IPS-15b (cell line): ENCODE results near the gene ZBED6.

Source experiments
- H3K27me3 ChIP-seq: one replicate; pipeline ENCODE4 v1.6.1; 2013; ENCODE audit warnings: low read length; ENCODE audit not compliant: control insufficient read depth, insufficient read depth
- H3K36me3 ChIP-seq: one replicate; pipeline ENCODE4 v1.6.1; 2013; ENCODE audit warnings: low read length; ENCODE audit not compliant: control insufficient read depth, insufficient read depth
- H3K4me1 ChIP-seq: one replicate; pipeline ENCODE4 v1.6.1; 2013; ENCODE audit warnings: mild to moderate bottlenecking, low read length; ENCODE audit not compliant: control insufficient read depth, insufficient read depth
- H3K4me3 ChIP-seq: one replicate; pipeline ENCODE4 v1.5.1; 2013; ENCODE audit warnings: low read depth, low read length
- H3K9ac ChIP-seq: one replicate; pipeline ENCODE4 v1.6.1; 2013; ENCODE audit warnings: low read depth, mild to moderate bottlenecking, low read length
- H3K9me3 ChIP-seq: one replicate; pipeline ENCODE4 v1.6.1; 2013; ENCODE audit warnings: mild to moderate bottlenecking, low read length; ENCODE audit not compliant: control insufficient read depth, insufficient read depth

The ZBED6 gene

GRCh38 chr1:203764105-203765028 is 31.1 kb upstream of the ZBED6 start:
- Histone ChIP-seq H3K4me3 (no peak overlapping the region), H3K27me3 (no peaks in the 10 kb centered on the region), H3K9me3 (no peaks in the 10 kb centered on the region), H3K4me1 (no peaks in the 10 kb centered on the region), H3K36me3 (no peaks in the 10 kb centered on the region), H3K9ac (no peak overlapping the region)

DNA sequence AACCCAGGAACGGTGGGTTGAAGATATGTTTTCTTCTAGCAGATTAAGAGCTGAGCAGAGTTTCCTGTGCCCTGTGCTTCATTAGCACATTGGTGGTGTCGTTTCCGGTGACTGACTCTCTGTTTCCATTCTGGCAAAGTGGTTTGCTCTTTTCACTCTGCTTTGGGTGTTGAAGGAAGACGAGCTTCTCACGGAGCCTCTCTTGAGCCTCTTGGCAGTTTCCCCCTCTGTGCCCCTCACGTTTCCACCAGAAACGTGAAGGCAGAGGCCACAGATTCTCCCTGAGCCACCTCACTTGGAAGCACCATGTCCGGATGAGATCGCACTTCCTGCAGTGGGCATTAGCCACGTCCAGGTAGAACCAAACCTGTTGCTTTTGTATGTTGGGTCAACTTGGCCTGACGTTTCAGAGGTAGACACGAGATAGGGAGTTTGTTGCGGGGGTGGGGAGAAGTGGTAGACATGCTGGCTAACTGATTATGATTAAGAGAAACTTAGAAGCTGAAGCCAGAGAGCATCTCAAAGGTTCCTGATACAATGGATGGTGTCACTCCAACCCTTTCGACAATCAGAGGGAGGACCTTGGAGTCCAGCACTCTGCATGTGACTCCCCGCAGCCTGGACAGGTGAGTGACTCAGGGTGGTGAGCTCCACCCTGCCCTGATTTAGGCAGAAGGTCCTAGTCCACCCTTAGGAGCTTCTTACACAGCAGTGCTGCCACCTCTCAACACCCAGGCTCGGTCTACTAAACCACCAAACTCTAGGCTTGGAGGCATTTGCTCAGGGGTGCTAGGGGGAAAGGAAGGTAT is 30.2 kb upstream of the ZBED6 start, which contains the start of gene LAX1:
Gene LAX1, plus strand, starts transcription at position 155 of the 809 bp plus-strand sequence. Its CDS starts 383 bp downstream, at position 538.
- H3K9ac ChIP-seq, result no peak within 1 kb of the TSS
- no peaks in the 10 kb centered on the region for H3K4me1 ChIP-seq
- no peaks in the 10 kb centered on the region for H3K36me3 ChIP-seq
- H3K4me3 ChIP-seq, result no peak within 1 kb of the TSS
- no peaks in the 10 kb centered on the region for H3K27me3 ChIP-seq
- H3K9me3 ChIP-seq, result no peaks in the 10 kb centered on the region

DNA sequence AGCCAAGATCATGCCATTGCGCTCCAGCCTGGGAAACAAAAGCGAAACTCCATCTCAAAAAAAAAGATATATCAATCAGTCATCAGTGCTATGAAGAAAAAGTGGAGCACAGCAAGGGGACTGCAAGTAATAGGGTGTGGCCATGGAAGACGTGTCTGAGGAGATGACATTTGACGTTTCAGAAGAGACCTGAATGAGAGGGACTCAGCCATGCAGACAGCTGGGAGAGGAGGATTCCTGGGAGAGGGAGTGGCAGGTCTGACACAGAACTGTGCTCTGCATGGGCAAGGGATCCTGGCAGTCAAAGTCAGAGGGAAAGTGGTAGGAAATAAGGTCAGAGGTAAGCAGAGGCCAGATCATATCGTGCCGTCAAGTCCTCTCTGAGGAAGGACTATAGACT is 27.2 kb upstream of the ZBED6 start:
- no peaks in the 10 kb centered on the region for H3K4me1 ChIP-seq
- H3K4me3 ChIP-seq, result no peak overlapping the region
- no peaks in the 10 kb centered on the region for H3K27me3 ChIP-seq
- H3K36me3 ChIP-seq, result no peaks in the 10 kb centered on the region
- H3K9me3 ChIP-seq, result no peaks in the 10 kb centered on the region
- no peak overlapping the region for H3K9ac ChIP-seq

DNA sequence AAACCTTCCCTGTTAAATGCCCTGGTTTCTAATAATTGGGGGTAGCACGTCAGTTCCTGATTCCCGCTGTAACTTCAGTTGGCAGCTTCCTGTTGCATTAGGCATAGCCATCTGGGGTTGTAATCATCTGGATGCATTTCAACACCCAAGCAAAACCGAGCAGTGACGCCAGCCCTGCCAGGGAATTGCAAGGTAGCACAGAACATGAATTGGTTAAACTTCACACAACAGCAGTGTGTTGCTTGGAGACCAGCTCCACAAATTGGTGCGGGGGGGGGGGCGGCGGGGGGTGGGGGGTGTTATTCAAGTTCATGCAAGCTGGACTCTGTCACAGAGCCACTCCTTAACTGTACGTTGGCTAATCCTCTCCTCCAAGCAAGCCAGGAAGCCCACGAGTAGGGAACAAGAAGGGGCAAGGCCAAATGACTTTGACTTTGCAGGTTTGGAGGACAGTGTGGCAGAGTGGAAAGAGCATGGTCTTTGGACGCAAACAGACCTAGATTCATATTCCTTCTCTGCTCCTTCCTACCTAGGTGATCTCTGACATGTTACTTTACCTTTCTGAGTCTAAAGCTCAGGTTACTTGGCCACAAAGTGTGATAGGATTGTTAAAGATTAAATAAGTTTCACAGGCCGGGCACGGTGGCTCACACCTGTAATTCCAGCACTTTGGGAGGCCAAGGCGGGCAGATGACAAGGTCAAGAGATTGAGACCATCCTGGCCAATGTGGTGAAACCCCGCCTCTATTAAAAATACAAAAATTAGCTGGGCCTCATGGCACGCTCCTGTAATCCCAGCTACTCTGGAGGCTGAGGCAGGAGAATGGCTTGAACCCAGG is 25.7 kb upstream of the ZBED6 start:
- no peak overlapping the region for H3K4me3 ChIP-seq
- H3K36me3 ChIP-seq, result no peaks in the 10 kb centered on the region
- no peak overlapping the region for H3K9ac ChIP-seq
- H3K27me3 ChIP-seq, result no peaks in the 10 kb centered on the region
- H3K9me3 ChIP-seq, result no peaks in the 10 kb centered on the region
- H3K4me1 ChIP-seq, result no peaks in the 10 kb centered on the region

- Histone ChIP-seq H3K27me3 (no peaks in the 10 kb centered on the region), H3K9me3 (no peaks in the 10 kb centered on the region), H3K36me3 (no peaks in the 10 kb centered on the region), H3K4me3 (no peak overlapping the region), H3K9ac (no peak overlapping the region), H3K4me1 (no peaks in the 10 kb centered on the region)
These were observed 23.5 kb upstream of the ZBED6 start for GRCh38 chr1:203771901-203772301.

GRCh38 chr1:203772836-203773235 is 22.6 kb upstream of the ZBED6 start:
- H3K4me3 ChIP-seq, result no peak overlapping the region
- H3K9ac ChIP-seq, result no peak overlapping the region
- no peaks in the 10 kb centered on the region for H3K36me3 ChIP-seq
- no peaks in the 10 kb centered on the region for H3K9me3 ChIP-seq
- no peaks in the 10 kb centered on the region for H3K27me3 ChIP-seq
- H3K4me1 ChIP-seq, result no peaks in the 10 kb centered on the region

- Histone ChIP-seq H3K36me3 (no peaks in the 10 kb centered on the region), H3K9ac (no peak overlapping the region), H3K4me3 (no peak overlapping the region), H3K27me3 (no peaks in the 10 kb centered on the region), H3K9me3 (no peaks in the 10 kb centered on the region), H3K4me1 (no peaks in the 10 kb centered on the region)
These were observed 18.8 kb upstream of the ZBED6 start for GRCh38 chr1:203776636-203777035.

DNA sequence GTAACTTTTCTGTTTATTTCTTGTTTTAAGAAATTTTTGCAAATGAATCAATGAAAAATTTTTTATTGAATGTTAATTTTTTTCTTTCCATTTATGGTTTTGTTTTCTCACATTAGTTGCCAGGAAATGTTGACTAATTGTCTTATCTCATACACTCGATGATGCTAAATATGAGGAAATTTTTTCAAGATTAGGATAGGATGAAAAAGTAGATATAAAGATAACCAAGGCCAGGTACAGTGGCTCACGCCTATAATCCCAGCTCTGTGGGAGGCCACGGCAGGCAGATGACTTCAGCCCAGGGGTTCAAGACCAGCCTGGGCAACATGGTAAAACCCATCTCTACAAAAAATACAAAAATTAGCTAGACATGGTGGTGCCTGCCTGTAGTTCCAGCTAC is 17.8 kb upstream of the ZBED6 start:
- Histone ChIP-seq H3K4me3 (no peak overlapping the region), H3K27me3 (no peaks in the 10 kb centered on the region), H3K36me3 (no peaks in the 10 kb centered on the region), H3K9ac (no peak overlapping the region), H3K9me3 (no peaks in the 10 kb centered on the region), H3K4me1 (no peaks in the 10 kb centered on the region)

DNA sequence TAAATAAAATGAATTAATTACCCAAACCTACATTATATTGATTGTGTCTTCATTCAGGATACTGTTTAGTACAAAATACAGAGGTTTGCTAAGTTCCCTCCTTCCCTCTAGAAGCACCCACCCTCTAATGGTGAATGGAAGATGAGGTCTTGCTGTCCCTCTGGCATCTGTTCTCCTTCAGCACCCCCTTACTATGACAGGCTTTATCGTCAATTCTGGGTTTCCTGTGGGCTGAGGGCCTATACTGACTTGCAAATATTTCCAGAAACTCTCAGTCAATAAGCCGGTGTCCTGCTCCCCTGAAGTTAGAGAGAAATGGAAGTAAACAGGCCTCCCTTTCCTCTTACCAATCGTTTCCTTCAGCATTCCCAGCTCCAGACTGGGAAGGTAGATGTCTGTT is 17.3 kb upstream of the ZBED6 start:
- Histone ChIP-seq H3K9ac (no peak overlapping the region), H3K9me3 (no peaks in the 10 kb centered on the region), H3K4me3 (no peak overlapping the region), H3K36me3 (no peaks in the 10 kb centered on the region), H3K4me1 (no peaks in the 10 kb centered on the region), H3K27me3 (no peaks in the 10 kb centered on the region)

- Histone ChIP-seq H3K27me3 (no peaks in the 10 kb centered on the region), H3K36me3 (no peaks in the 10 kb centered on the region), H3K9ac (no peak overlapping the region), H3K4me3 (no peak overlapping the region), H3K9me3 (no peaks in the 10 kb centered on the region), H3K4me1 (peaks cover 3% of the 10 kb centered on the region)
These were observed 16.6 kb upstream of the ZBED6 start for GRCh38 chr1:203778789-203779188.

- Histone ChIP-seq H3K9me3 (peaks cover 4% of the 10 kb centered on the region), H3K4me1 (peaks cover 6% of the 10 kb centered on the region), H3K27me3 (no peaks in the 10 kb centered on the region), H3K4me3 (no peak overlapping the region), H3K36me3 (no peaks in the 10 kb centered on the region), H3K9ac (no peak overlapping the region)
These were observed 13.5 kb upstream of the ZBED6 start for GRCh38 chr1:203781962-203782361.
